ENCODE measurements around the gene ARHGAP40. TPM values are rescaled to one million over a fixed set of nuclear protein-coding genes. Genes with fewer than 3 reads are reported as not detected.

ARHGAP40 gene
- polyA plus RNA-seq, 1 experiment = not detected

Other genes with a start within 250 kb of the ARHGAP40 start
- gene SNHG17, start 166.5 kb upstream of the ARHGAP40 start, polyA plus RNA-seq (2011; rRNA removed) = 14.4 and 18.5 TPM in 2 replicates
- gene RALGAPB, start 129.0 kb upstream of the ARHGAP40 start, polyA plus RNA-seq (2011; rRNA removed) = 24.1 and 30.1 TPM in 2 replicates
- not detected in 2 replicates for gene ADIG, start 20.6 kb upstream of the ARHGAP40 start, polyA plus RNA-seq (2011; rRNA removed)
- gene SLC32A1, start 122.7 kb downstream of the ARHGAP40 start, polyA plus RNA-seq (2011; rRNA removed) = not detected in 2 replicates
- 6.0 and 6.1 TPM in 2 replicates for gene ACTR5, start 146.7 kb downstream of the ARHGAP40 start, polyA plus RNA-seq (2011; rRNA removed)
- gene PPP1R16B, start 203.9 kb downstream of the ARHGAP40 start, polyA plus RNA-seq (2011; rRNA removed) = not detected in 2 replicates

All from AG04450 (cell line).